AG08396 (cell line): Measurements from ENCODE around the gene FADS3.

Source experiments
- DNase-seq: peaks from one replicate; pipeline ENCODE4 v3.0.0; 2012; ENCODE audit warnings: low spot score, mixed read lengths

FADS3 gene

GRCh38 chr11:61834278-61835048 lies 56.9 kb downstream of the FADS3 start:
- peak; percentile 54 for DNase-seq

GRCh38 chr11:61833926-61834277 lies 57.4 kb downstream of the FADS3 start:
- no peak for DNase-seq

- no peak for DNase-seq
Observed at GRCh38 chr11:61833471-61833870, 57.9 kb downstream of the FADS3 start.

GRCh38 chr11:61832754-61833153 lies 58.6 kb downstream of the FADS3 start:
- no peak for DNase-seq

- DNase-seq, result no peak
Observed at GRCh38 chr11:61832207-61832606, 59.1 kb downstream of the FADS3 start.

GRCh38 chr11:61830237-61831105 lies 60.9 kb downstream of the FADS3 start:
- peak; percentile 59 for DNase-seq

GRCh38 chr11:61829806-61830205 lies 61.5 kb downstream of the FADS3 start:
- DNase-seq, result no peak

GRCh38 chr11:61828629-61829407 lies 62.5 kb downstream of the FADS3 start:
- peak; percentile 56 for DNase-seq

- no peak for DNase-seq
Observed at GRCh38 chr11:61828379-61828628, 63.0 kb downstream of the FADS3 start.

GRCh38 chr11:61827571-61828378 lies 63.6 kb downstream of the FADS3 start, which contains the start of gene FADS2:
TSS of gene FADS2 (plus strand) at chr11:61828300. CDS start at chr11:61828391, 91 bp downstream.
- DNase-seq, result peak; percentile 94

GRCh38 chr11:61826930-61827570 lies 64.3 kb downstream of the FADS3 start:
- no peak for DNase-seq
